Stimulated activated CD4-positive, alpha-beta T cell treated with anti-CD3 and anti-CD28 coated beads, Interleukin-2, amount 100 ng/mL, for 48 hours (primary cell): ENCODE data around the gene TMCC2.
"Not testable (repeated sequence)": the region's sequence is repeated elsewhere in the genome, so short reads cannot be mapped to it uniquely, and the experiment has no call there.

Experiments used
- DNase-seq, 2 donors: peaks; one replicate each; pipeline ENCODE4 v3.0.0-alpha.2; 2020

Gene TMCC2

GRCh38 chr1:205214756-205215155 lies 13.0 kb upstream of the TMCC2 start:
- DNase-seq: no peak

- DNase-seq: no peak
Measured at GRCh38 chr1:205216588-205216987, 11.2 kb upstream of the TMCC2 start.

DNA sequence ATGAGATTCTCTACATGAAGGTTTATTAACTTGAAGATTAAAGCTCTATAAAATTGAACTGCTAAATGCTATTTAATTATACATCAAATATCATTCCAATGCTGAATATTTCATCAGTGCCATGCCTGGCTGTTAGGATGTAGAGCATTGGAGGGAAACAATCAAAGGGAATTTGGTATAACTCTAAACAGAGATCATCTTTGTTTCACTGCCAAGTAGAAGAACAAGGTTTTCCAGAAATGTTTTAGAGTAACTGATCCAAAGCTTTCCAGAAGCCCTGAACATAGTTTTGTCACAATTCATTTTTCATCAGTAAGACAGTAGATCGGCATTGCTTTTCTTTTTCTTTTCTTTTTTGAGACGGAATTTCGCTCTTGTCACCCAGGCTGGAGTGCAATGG lies 10.3 kb upstream of the TMCC2 start:
- no peak for DNase-seq

DNA sequence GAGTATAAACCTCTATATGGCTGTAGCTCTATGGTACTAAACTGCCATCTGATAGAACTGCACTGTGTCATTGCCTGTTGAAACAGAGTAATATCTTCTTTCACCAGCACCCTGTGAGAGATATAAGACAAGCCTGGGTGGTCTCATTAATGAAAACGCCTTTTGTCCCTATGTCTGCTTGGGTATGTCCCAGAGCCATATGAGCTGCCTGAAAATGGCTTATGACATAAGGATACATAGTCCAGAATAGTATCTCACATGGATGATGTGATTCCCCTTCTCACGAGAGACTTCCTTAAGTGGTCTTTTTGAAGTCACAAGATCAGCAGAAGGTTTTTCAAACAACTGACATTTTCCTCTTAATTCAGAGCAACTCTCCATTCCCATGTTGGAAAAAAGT lies 7.3 kb upstream of the TMCC2 start:
- DNase-seq: no peak

GRCh38 chr1:205224736-205225135 lies 3.0 kb upstream of the TMCC2 start:
- no peak for DNase-seq

DNA sequence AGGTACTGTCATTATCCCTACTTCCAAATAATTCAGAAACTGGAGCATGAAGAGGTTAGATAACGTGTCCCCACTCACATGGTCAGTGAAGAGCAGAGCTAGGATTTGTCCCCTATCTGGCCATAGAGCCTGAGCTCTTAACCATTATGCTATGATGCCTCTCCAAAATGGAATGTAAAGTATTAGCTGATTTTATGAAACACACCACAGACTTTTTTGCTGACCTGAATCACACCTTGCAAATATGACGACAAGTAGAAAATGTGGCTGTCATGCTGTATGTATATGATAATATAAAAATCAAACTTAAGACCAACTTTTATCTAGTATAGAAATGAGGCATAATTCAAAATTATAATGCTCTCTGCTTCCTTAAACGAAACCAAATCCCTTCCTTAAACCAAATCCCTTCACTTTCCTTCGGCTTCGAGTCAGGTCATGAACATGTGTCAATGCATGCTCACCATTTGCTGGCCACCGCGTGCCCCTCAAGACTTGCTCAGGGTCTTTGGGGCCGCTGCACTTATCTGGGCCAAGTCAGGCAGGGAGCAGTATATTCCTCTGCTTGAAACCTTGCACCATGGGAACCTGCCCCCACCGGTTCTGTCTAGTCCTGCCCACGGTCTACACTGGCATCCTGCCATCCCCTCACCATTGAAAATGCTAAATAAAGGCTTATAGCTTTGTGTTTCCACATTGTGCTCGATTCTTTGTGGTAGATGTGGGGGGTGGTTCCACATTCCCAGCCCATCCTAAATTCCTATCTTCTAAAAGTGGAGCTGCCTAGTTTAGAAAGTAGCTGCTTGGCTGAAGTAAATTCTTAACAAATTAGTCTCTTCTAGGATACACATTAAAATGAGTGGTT lies 1.6 kb upstream of the TMCC2 start:
- DNase-seq: no peak

DNA sequence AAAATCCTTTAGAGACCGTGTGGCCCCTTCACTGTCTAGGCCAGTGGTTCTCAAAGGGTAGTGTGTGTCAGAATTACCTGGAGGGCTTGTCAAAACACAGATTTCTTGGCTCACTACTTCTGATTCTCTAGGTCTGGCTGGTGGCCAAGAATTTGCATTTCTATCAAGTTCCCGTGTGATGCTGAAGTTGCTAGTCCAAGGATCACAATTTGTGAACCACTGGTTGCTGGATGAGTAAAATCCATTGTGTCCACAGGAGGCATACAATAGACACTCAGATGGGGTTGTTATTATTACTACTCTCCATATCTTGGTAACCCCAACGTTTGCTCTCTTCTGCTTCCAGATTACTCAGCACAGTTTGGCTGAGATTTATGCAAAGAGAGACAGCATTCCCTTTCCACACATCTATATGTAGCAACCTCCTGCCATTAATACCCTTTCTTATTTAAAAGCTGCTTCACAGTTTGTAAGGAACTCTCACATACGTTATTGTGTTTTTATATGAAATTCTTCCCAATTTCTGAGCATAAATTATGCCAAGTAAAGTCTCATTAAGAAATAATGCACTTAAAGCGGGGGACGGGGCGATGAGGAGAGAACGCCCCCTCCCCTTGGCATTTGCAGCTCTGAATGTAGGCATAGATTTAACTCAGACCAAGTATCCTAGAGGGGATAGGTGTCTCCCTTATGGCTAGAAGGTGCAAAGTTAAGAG lies 720 bp upstream of the TMCC2 start:
- no peak for DNase-seq

GRCh38 chr1:205228093-205228521 lies 361 bp downstream of the TMCC2 start:
- no peak for DNase-seq

GRCh38 chr1:205229399-205229871 lies 1.7 kb downstream of the TMCC2 start:
- peak; percentile 52 to 61 for DNase-seq

GRCh38 chr1:205229916-205230700 lies 2.4 kb downstream of the TMCC2 start:
- DNase-seq: no peak

GRCh38 chr1:205230982-205231381 lies 3.2 kb downstream of the TMCC2 start:
- DNase-seq: no peak

DNA sequence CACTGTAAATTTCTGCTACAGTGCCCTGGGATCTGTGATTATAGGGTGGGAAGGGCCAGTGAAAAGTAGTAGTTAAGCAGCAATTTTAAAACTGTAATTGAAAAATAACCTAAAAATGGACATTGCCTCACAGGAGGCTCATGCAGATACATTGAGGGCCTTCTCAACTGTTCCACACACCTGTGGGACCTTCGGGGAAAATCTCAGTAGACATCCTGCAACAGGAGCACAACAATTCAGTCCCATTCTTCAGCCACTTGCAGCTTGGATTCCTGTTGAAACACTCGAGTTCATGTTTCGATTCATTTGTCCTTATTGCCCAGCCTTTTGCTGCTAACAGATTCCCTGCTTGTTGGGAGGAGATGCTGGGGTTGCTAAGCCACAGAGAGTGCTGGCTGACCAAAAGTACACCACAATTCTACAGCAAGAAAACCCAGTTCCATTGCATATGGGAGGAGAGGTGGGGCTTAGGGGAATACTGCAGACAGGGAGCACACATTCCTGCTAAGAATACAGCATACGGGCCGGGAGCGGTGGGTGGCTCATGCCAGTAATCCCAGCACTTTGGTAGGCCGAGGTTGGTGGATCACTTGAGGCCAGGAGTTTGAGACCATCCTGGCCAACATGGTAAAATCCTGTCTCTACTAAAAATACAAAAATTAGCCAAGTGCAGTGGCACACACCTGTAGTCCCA lies 4.5 kb downstream of the TMCC2 start:
- DNase-seq: no peak

- no peak for DNase-seq
Measured at GRCh38 chr1:205232945-205233397, 5.2 kb downstream of the TMCC2 start.

DNA sequence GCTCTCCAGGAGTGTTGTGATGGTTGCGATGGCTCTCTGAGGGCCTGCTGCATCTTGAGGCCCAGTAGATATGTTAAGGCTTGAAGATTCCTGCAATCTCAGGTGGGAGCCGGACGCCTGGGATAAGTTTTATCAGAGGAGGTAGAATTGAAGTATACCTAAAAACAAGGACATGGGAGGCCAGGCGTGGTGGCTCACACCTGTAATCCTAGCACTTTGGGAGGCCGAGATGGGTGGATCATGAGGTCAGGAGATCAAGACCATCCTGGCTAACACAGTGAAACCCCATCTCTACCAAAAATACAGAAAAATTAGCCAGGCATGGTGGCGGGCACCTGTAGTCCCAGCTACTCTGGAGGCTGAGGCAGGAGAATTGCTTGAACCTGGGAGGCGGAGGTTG lies 6.2 kb downstream of the TMCC2 start:
- not testable (repeated sequence) for DNase-seq

GRCh38 chr1:205235951-205236350 lies 8.2 kb downstream of the TMCC2 start:
- no peak for DNase-seq

- DNase-seq: no peak
Measured at GRCh38 chr1:205236526-205236925, 8.8 kb downstream of the TMCC2 start.

GRCh38 chr1:205236951-205237475 lies 9.3 kb downstream of the TMCC2 start:
- DNase-seq: no peak

DNA sequence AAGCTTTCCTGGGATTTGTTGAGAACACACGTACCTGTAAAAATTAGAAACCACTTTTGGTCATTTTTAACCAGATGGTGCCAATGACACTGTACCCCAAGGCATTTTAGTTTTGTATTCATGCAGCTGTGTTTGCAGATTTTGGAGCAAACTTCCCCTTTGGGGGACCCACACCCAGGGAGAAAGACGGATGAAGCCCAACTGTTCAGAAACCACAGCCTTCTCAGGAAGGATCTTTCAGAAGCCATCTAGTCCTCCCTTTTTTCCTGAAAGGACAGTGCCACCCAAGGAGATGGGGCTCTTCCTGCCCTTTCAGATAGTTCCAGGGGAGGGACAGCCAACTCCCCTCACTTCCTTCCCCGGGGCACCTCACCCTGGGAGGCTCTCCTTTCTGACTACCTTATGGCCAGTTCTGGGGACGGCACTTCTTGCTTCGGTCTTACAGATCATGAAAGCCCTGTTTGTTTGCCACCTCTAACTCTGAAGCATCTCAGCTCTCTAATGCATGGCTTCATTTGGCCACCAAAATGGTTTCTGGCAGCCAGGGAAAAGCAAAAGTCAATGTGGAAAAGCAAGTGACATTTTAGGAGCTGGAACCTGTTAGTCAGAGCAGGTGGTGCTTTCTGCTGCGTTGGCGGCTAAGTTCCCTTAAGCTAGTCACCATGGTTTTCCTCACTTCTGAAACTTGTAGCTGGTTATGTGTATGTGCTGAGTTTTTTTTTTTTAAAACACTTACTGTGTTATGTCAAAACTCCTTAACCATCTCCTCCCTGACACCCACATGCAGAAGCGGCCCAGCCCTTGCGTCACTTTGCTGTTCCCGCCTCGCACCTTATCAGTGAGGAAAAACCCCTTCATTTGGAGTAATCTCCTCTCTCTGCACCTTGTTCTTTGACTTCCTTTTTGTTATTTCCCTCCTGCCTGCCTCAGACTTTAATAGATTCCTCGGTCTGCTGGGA lies 10.1 kb downstream of the TMCC2 start:
- peak in 1 of 2 donors; percentile 41 for DNase-seq

GRCh38 chr1:205239078-205239477 lies 11.3 kb downstream of the TMCC2 start:
- no peak for DNase-seq

- DNase-seq: no peak
Measured at GRCh38 chr1:205240118-205240517, 12.4 kb downstream of the TMCC2 start.

- DNase-seq: no peak
Measured at GRCh38 chr1:205240569-205240968, 12.8 kb downstream of the TMCC2 start.
